ENCODE measurements around the gene GRIK3. TPM values are rescaled to one million over a fixed set of nuclear protein-coding genes. Genes with fewer than 3 reads are reported as not detected.

The GRIK3 gene
- total RNA-seq, 2 experiments from 2014 or later = not detected

DNA sequence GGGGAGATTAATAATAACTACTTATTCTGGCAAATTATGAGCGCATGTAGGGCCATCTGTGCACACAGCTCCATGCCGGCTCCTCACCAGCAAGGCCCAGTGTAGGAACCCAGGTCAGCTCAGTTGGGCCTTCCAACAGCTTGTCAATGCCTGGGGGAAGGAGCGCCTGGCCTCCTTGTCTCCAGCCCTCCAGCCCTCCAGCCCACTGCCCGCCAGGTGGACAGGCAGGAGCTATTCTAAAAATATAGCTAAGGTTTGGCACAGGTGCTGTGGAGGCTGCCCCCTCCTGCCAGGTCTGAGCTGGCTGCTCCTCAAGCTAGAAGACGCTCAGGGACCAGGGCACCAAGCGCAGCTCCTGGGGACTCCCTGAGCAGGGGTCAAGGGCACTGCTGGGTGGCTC is 85.7 kb downstream of the GRIK3 start:
- CTCF ChIA-PET = interaction anchor here (0.6 kb wide), 1 partner anchor 72 kb away, joined by 3 read pairs; no protein-coding TSS in a partner anchor
- POLR2A ChIA-PET = no interaction called here
- intact Hi-C loops (cut with DNase I, micrococcal nuclease) = no loop called here
- no peak for ATAC-seq
- peaks cover 9% of the 10 kb centered on the region for H3K27me3 Mint-ChIP-seq
- H3K36me3 Mint-ChIP-seq (ENCODE audit: low read depth) = no peaks in the 10 kb centered on the region
- no peak for DNase-seq
- no peak overlapping the region for H3K27ac Mint-ChIP-seq
- H3K9me3 Mint-ChIP-seq (ENCODE audit: low read depth) = no peaks in the 10 kb centered on the region
- no peaks in the 10 kb centered on the region for H3K4me1 Mint-ChIP-seq
- no peak overlapping the region for H3K4me3 Mint-ChIP-seq

DNA sequence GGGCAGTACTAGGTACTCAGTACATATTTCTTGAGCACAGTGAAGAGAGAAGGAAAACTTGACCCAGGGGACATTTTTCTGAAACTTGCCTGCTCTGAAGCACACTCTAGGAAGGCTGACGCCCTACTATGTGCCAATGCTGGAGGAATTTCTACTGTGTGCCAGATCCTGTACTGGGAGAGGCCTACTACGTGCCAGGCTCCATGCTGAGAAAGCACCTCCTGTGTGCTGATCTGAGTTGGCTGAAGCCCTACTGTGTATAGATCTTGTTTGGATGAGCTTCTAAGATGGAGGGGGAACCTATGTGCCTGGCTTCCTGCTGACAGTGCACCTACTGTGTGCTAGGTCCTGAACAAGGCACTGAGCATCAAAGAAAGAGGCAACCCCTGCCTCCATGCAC is 86.2 kb downstream of the GRIK3 start:
- H3K4me3 Mint-ChIP-seq = no peak overlapping the region
- POLR2A ChIA-PET = no interaction called here
- no peak overlapping the region for H3K27ac Mint-ChIP-seq
- DNase-seq (no peak), ATAC-seq (no peak)
- H3K36me3 Mint-ChIP-seq (ENCODE audit: low read depth) = no peaks in the 10 kb centered on the region
- CTCF ChIA-PET = interaction anchor here (0.6 kb wide), 1 partner anchor 72 kb away, joined by 3 read pairs; no protein-coding TSS in a partner anchor
- H3K4me1 Mint-ChIP-seq = no peaks in the 10 kb centered on the region
- no peaks in the 10 kb centered on the region for H3K9me3 Mint-ChIP-seq (ENCODE audit: low read depth)
- intact Hi-C loops (cut with DNase I, micrococcal nuclease) = no loop called here
- peaks cover 9% of the 10 kb centered on the region for H3K27me3 Mint-ChIP-seq

DNA sequence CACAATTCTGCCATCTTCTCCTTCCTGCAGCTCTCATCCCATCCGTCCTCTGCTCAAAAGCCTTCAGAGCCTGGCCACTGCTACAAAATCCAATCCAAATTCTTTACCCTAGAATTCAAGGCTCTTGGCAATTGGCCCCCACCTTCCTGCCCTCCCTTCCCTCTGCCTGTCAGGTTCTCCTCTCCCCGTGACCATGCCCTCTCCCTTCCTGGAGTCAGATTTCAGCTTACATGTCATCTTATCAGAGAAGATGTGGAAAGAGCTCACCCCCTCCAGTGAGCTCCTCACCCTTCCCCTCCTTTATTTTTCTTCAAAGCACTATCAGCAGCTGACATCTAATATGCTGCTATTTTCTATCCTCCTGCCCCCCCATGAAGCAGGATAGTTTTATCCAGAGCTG is 86.9 kb downstream of the GRIK3 start:
- ChIA-PET CTCF (interaction anchor here (0.6 kb wide), 1 partner anchor 335 kb away, joined by 3 read pairs; no protein-coding TSS in a partner anchor), POLR2A (no interaction called here)
- Mint-ChIP-seq H3K4me1 (no peaks in the 10 kb centered on the region), H3K9me3 (ENCODE audit: low read depth) (no peaks in the 10 kb centered on the region), H3K36me3 (ENCODE audit: low read depth) (no peaks in the 10 kb centered on the region), H3K27ac (no peak overlapping the region), H3K27me3 (peaks cover 9% of the 10 kb centered on the region), H3K4me3 (no peak overlapping the region)
- no peak for ATAC-seq
- intact Hi-C loops (cut with DNase I, micrococcal nuclease) = no loop called here
- DNase-seq = no peak

DNA sequence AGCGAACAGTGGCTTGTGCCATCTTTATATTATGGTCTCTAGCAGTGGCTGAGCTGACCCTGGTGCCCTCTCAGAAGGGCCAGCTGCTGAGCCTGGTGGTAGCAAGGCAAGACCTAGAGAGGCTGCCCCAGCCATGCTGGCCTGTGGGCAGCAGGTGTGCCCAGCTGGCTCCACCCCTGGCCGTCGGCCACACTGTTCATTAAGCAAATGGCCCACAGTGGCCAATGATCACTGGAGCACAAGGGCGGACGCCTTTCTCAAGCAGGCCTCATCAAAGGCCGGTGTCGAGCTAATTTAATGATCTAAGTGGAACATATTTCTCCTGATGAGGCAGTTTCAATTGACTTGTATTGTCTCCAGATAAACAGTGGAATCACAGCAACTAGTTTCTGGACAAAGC is 89.4 kb downstream of the GRIK3 start:
- intact Hi-C loops (cut with DNase I, micrococcal nuclease) = no loop called here
- Mint-ChIP-seq H3K9me3 (ENCODE audit: low read depth) (no peaks in the 10 kb centered on the region), H3K27ac (no peak overlapping the region), H3K27me3 (peaks cover 4% of the 10 kb centered on the region), H3K36me3 (ENCODE audit: low read depth) (no peaks in the 10 kb centered on the region), H3K4me1 (no peaks in the 10 kb centered on the region), H3K4me3 (no peak overlapping the region)
- no peak for ATAC-seq
- ChIA-PET CTCF (no interaction called here), POLR2A (no interaction called here)
- DNase-seq = no peak

DNA sequence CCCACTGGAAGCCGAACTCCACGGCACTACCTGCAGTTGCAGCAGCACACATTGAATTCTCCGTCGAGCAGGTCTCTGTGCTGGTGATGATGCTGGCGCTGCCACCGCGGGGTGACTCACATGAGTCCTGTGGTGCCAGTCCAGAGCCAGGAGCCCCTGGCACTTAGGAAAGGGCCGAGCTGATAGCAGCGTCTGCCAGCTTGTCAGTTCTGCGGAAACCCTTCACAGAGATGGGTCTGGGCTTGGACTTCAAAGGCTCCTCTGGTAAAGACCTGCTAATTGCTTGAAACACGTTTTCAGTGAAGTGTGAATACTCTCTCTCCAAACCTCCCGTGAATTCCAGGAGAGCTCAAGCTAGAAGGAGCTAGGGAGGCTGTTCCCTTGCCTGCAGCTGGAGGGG is 92.2 kb downstream of the GRIK3 start:
- no peak for DNase-seq
- ChIA-PET CTCF (no interaction called here), POLR2A (no interaction called here)
- Mint-ChIP-seq H3K4me3 (no peak overlapping the region), H3K36me3 (ENCODE audit: low read depth) (no peaks in the 10 kb centered on the region), H3K27ac (no peak overlapping the region), H3K27me3 (peaks cover 7% of the 10 kb centered on the region), H3K4me1 (no peaks in the 10 kb centered on the region), H3K9me3 (ENCODE audit: low read depth) (no peaks in the 10 kb centered on the region)
- intact Hi-C loops (cut with DNase I, micrococcal nuclease) = no loop called here
- no peak for ATAC-seq

DNA sequence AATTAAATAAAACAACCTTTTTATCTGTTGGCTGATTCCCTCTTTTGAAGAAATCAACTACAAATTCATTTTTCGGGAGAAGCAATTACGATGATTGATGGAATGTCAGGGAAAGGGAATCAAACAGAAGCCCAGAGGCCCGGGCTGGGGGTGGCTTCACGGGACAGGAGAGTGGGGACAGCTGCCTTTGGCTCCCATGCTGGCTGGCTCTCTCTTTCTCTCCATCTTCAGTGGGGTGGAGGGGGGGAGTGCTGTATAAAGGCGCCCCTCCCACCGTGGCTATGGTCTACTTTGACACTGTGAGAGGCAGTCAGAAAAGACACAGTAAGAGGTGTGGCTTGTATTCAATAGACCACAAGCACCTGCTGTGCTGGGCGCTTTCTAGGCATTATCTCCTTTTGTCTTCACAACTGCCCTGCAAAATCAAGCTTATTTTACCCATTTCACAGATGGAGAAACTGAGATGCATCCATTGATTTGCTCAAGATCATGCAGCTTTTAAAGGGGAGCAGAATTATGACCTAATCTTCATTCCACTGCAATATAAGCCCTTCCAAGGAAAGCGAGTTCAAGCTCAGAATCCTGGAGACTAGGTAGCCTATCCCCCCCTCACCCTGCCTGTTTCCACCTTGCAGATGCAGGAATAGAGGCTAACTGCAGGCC is 92.9 kb downstream of the GRIK3 start:
- CTCF ChIA-PET = no interaction called here
- ATAC-seq = no peak
- no peaks in the 10 kb centered on the region for H3K4me1 Mint-ChIP-seq
- intact Hi-C loops (cut with DNase I, micrococcal nuclease) = no loop called here
- no peak overlapping the region for H3K27ac Mint-ChIP-seq
- peaks cover 10% of the 10 kb centered on the region for H3K27me3 Mint-ChIP-seq
- H3K9me3 Mint-ChIP-seq (ENCODE audit: low read depth) = no peaks in the 10 kb centered on the region
- no peak overlapping the region for H3K4me3 Mint-ChIP-seq
- POLR2A ChIA-PET = no interaction called here
- DNase-seq = no peak
- no peaks in the 10 kb centered on the region for H3K36me3 Mint-ChIP-seq (ENCODE audit: low read depth)

DNA sequence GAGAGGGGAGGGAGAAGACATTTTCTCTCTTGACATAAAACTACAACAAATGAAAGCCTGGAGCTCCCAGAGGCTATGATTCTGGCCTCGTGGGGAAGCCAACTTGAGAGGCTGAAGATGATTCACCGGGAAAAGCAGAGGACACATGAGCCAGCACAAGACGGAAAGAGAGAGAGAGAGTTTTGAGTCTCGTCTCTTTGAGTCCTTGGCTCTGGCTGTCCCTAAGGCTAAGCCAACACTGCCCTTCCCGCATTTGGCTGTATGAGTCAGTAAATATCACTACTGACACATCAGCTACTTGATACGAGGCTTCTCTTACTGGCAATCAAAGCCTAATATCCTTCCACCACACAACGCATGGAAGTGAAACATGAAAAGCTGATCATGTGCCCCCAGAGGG is 95.5 kb downstream of the GRIK3 start:
- no peaks in the 10 kb centered on the region for H3K36me3 Mint-ChIP-seq (ENCODE audit: low read depth)
- intact Hi-C loops (cut with DNase I, micrococcal nuclease) = no loop called here
- no peak overlapping the region for H3K4me3 Mint-ChIP-seq
- ChIA-PET POLR2A (interaction anchor here (0.6 kb wide), 1 partner anchor 1520 kb away, joined by 3 read pairs; no protein-coding TSS in a partner anchor), CTCF (no interaction called here)
- DNase-seq (no peak), ATAC-seq (no peak)
- no peaks in the 10 kb centered on the region for H3K4me1 Mint-ChIP-seq
- no peak overlapping the region for H3K27ac Mint-ChIP-seq
- peaks cover 18% of the 10 kb centered on the region for H3K27me3 Mint-ChIP-seq
- no peaks in the 10 kb centered on the region for H3K9me3 Mint-ChIP-seq (ENCODE audit: low read depth)

DNA sequence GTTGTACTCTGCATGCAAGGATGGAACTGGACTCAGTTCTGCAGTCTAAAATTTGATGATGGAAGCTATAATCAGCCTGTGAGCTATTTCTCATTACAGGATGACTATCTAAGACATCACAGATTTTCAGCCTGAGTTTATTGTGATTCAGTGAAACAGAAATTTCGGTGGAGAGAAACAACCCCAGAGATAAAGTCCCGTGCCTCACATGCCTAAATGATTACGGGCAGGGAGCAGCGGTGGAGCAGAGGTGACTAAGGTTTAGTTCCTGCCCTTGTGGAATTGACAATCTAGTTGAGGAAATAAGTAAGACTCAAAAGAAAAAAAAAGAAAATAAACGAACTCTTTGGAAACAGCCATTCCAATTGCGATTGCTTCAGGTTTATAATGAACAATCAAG is 96.9 kb downstream of the GRIK3 start:
- no peaks in the 10 kb centered on the region for H3K9me3 Mint-ChIP-seq (ENCODE audit: low read depth)
- H3K4me1 Mint-ChIP-seq = no peaks in the 10 kb centered on the region
- ChIA-PET CTCF (no interaction called here), POLR2A (no interaction called here)
- intact Hi-C loops (cut with DNase I, micrococcal nuclease) = no loop called here
- H3K27me3 Mint-ChIP-seq = peaks cover 18% of the 10 kb centered on the region
- H3K36me3 Mint-ChIP-seq (ENCODE audit: low read depth) = no peaks in the 10 kb centered on the region
- no peak overlapping the region for H3K4me3 Mint-ChIP-seq
- DNase-seq (no peak), ATAC-seq (no peak)
- H3K27ac Mint-ChIP-seq = no peak overlapping the region

DNA sequence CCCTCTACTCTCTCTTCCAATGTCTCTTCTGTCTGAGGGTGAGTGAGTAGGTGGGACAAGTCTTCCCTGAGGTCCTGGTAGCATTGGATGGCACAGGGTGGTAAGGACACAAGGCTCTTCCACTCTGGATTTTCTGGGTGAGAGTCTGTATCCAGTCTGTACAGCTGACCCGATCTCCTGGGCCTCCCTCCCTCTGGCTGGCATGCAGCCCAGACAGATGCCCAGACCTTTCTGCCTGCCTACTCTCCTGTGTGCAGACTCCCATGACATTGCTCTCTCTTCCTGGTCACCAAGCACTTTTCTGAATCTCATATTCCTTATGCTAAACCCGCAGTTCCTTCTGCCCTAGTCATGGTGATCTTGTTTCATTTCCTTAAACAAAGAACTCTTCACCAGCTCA is 100.3 kb downstream of the GRIK3 start:
- POLR2A ChIA-PET = no interaction called here
- no peak overlapping the region for H3K4me3 Mint-ChIP-seq
- peaks cover 18% of the 10 kb centered on the region for H3K27me3 Mint-ChIP-seq
- H3K27ac Mint-ChIP-seq = no peak overlapping the region
- no peak for ATAC-seq
- no peak for DNase-seq
- H3K36me3 Mint-ChIP-seq (ENCODE audit: low read depth) = no peaks in the 10 kb centered on the region
- H3K9me3 Mint-ChIP-seq (ENCODE audit: low read depth) = no peaks in the 10 kb centered on the region
- intact Hi-C loops (cut with DNase I, micrococcal nuclease) = no loop called here
- CTCF ChIA-PET = no interaction called here
- H3K4me1 Mint-ChIP-seq = no peaks in the 10 kb centered on the region

DNA sequence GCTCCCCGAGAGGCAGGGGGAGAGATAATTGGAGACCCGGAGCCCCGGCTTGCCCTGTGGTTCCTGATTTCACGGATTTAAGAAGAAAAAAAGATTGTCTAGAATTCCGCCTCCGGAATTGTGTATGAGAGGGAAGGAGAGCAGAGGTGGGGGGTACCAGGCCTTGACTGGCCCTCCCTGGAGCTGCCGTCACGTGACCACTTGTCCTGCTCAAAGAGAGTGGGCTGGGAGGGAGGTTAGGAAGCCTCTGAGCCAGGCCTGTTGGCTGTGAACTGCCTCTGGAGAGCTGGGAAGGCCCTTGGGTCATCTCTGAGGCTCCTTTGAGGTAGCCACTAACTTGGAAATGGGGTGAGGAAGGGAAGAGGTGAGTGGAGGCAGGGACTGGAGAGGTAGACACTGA is 106.5 kb downstream of the GRIK3 start:
- DNase-seq (no peak), ATAC-seq (no peak)
- no peak overlapping the region for H3K27ac Mint-ChIP-seq
- no peaks in the 10 kb centered on the region for H3K36me3 Mint-ChIP-seq (ENCODE audit: low read depth)
- intact Hi-C loops (cut with DNase I, micrococcal nuclease) = no loop called here
- ChIA-PET CTCF (no interaction called here), POLR2A (interaction anchor here (0.5 kb wide), 1 partner anchor 80 kb away, joined by 3 read pairs; no protein-coding TSS in a partner anchor)
- no peak overlapping the region for H3K4me3 Mint-ChIP-seq
- H3K4me1 Mint-ChIP-seq = no peaks in the 10 kb centered on the region
- peaks cover 3% of the 10 kb centered on the region for H3K27me3 Mint-ChIP-seq
- no peaks in the 10 kb centered on the region for H3K9me3 Mint-ChIP-seq (ENCODE audit: low read depth)

DNA sequence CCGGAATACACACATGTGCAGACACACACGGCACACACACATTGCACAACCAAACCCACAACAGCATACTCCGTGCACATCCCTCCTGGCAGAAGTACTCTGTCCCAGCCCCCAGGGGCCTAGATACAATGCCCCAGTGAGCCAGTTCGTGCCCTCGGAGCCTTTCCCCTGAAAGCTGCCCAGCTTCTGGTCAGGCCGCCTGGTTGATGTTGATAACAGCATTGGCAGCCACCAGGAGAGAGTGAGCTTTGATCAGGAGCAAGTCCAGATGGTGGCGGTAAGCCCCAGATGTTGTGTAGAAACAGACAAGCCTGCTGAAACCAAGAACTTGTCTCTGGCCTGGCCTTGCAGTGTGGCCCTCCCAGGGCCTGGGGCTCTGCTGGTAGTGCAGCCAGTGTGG is 109.1 kb downstream of the GRIK3 start:
- no peaks in the 10 kb centered on the region for H3K9me3 Mint-ChIP-seq (ENCODE audit: low read depth)
- no peaks in the 10 kb centered on the region for H3K36me3 Mint-ChIP-seq (ENCODE audit: low read depth)
- H3K4me3 Mint-ChIP-seq = no peak overlapping the region
- no peak overlapping the region for H3K27ac Mint-ChIP-seq
- intact Hi-C loops (cut with DNase I, micrococcal nuclease) = no loop called here
- ChIA-PET CTCF (no interaction called here), POLR2A (no interaction called here)
- peaks cover 6% of the 10 kb centered on the region for H3K27me3 Mint-ChIP-seq
- DNase-seq = no peak
- no peaks in the 10 kb centered on the region for H3K4me1 Mint-ChIP-seq
- no peak for ATAC-seq

DNA sequence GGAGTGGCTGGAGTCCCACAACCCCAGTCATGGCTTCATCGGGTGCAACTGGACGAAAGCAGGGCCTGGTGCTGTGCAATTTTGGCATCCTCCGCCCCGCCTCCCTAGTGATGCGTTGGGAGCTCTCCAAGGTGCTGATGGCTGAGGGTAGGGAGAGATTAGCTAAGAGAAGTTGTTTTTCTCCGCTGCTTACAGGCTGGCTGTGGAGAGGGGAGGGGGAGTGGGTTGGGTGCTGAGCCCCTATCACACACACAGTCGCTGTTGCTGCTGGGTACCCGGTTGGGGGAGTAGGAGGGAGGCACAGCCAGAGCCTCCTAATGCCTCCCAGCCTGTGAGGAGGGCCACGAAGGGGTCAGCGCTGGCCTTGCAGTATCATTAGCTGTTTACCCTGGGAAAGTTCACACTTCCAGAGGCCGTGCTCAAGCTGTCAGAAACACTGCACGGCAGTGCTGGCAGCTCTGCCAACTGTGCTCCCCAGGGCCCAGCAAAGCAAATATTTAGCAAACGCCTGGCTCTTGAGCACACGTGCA is 110.0 kb downstream of the GRIK3 start:
- Mint-ChIP-seq H3K36me3 (ENCODE audit: low read depth) (no peaks in the 10 kb centered on the region), H3K9me3 (ENCODE audit: low read depth) (no peaks in the 10 kb centered on the region), H3K4me3 (no peak overlapping the region), H3K27ac (no peak overlapping the region), H3K4me1 (no peaks in the 10 kb centered on the region), H3K27me3 (peaks cover 6% of the 10 kb centered on the region)
- intact Hi-C loops (cut with DNase I, micrococcal nuclease) = no loop called here
- ChIA-PET POLR2A (no interaction called here), CTCF (no interaction called here)
- ATAC-seq (no peak), DNase-seq (peak; percentile 73)
